GM21447 (cell line): ENCODE measurements around the gene CCDC170.
A peak's percentile ranks its signal among the peaks of the same experiment; 100 is the strongest.
"Not testable (repeated sequence)": the region's sequence is repeated elsewhere in the genome, so short reads cannot be mapped to it uniquely, and the experiment has no call there.

Source experiments
- ATAC-seq: cut with Tn5 transposase; IDR thresholded peaks from one replicate; pipeline ENCODE4 v1.9.1; 2021; ENCODE audit not compliant: unreplicated experiment

Gene CCDC170

DNA sequence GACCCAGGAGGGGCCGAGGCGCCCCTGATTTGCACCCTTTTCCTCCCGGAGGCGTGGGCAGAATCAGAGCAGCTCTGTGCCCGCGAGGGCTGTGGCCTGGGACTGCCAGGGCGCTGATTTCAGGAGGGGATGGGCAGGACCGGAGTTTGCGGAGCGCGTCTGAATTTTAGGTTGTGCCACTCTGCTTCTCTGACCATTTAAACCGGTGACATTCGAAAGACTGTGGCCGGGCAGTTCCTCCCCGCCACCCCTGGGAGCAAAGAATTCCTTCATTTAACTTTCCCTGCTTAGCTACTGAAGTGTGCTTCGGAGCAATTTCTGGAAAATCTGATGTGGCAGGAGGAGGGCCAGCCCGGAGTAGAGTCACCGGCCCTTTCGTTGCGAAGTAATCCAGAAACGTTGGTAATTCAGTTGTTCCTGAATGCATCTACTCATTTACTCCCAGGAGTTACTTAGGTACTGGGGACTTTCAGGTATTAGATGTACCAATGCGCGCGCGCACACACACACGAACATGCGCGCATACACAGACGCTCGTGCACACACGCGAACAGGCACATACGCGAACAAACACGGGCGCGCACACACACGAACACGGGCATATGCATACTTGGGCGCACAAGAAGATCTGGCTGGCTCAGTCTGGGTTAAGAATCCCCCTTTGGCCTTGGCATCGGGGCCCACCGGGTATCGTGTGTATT is 568 bp downstream of the CCDC170 start:
- no peak for ATAC-seq

DNA sequence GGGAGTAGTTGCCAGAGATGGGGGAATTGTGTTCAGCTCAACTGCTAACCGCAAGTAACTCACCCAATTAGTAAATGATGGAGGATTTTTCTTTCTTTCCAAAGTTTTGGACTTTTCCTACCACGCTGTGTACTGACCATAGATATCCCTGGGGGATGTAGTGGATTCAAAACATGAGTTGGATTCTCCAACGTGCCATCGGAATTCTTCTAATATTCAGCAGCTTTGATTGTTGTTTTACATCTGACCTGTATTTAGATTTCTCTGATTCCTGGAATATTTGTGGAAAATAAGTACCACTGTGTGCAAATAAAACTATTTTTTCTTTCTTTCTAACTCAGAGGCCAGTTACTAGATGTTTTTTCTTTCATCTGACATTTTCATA is 1.1 kb downstream of the CCDC170 start:
- no peak for ATAC-seq

DNA sequence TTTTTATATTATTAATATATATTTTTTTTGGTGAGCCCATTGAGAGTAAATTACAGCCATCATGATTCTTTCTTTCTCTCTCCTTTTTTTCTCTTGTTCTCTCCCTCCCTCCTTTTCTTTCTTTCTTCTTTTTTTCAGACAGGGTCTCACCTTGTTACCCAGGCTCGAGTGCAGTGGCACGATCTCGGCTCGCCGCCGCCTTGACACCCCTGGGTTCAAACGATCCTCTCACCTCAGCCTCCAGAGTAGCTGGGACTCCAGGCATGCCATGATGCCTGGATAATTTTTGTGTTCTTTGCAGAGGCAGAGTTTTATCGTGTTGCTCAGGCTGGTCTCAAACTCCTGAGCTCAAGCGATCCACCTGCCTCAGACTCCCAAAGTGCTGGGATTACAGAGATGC is 1.6 kb downstream of the CCDC170 start:
- no peak for ATAC-seq

DNA sequence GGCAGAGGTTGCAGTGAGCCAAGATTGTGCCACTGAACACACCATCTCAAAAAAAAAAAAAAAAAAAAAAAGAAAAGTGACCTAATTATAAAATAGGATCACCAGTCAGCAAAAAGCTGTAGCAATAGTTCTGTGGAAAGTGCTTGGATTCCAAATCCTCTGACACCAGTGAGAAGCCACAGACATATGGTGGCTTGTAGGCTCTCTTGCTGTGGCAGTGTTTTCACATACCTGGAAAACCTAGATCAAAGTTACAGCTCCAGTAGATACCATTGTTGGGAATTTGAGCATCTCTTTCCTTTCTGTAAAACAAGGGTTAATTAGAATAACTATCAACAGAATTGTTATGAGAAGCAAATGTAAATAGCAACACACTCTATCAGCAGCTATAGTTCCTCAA is 4.1 kb downstream of the CCDC170 start:
- ATAC-seq = peak; percentile 22

DNA sequence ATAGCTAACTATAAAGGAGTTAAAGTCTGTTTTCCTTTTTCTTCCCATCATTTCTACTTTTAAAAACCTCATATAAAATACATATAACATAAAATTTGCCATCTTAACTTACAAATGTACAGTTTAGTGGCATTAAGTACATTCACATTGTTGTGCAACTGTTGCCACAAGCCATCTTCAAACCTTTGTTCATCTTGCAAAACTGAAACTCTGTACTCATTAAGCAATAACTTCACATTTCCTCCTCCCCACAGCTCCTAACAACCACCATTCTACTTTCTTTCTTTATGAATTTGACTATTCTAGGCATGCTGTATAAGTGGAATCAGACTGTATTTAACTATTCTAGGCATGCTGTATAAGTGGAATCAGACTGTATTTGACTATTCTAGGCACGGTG is 4.5 kb downstream of the CCDC170 start:
- ATAC-seq = peak; percentile 60

DNA sequence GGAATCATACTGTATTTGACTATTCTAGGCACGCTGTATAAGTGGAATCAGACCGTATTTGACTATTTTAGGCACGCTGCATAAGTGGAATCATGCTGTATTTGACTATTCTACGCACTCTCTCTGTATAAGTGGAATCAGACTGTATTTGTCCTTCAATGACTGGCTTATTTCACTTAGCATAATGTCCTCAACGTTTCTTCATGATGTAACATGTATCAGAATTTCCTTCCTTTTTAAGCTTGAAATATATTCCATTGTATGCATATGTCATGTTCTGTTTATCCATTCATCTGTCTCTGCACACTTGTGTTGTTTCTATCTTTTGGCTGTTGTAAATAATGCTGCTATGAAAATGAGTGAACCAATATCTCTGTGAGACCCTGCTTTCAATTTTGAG is 5.7 kb downstream of the CCDC170 start:
- no peak for ATAC-seq

DNA sequence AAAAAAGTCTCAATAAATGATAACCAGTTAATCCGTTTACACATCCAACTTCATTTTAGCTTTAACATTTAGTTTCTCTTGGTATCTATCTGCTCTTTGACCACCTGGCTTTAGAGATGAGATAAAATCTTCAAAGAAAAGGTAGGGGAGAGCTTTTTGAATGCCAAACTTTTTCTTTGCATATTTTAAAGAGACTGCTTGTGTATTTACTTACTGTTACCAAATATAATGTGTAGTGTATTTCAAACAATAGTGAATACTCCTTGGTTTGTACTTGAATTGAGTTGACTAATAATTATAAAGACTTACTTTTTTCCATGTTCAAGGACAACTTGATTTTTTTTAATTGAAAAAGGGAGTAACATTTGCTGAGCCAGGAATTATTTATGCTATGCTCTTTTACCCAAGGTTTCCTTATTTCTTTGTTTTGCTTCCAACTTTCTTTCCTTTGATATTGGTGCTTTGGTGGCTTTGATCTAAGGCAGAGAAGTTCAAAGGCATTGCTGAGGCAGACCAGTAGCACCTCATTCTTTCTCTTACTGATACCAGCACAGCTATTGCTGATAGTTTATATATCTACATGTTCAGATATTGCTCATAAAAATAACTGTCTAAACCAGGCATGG is 7.8 kb downstream of the CCDC170 start:
- ATAC-seq = no peak

DNA sequence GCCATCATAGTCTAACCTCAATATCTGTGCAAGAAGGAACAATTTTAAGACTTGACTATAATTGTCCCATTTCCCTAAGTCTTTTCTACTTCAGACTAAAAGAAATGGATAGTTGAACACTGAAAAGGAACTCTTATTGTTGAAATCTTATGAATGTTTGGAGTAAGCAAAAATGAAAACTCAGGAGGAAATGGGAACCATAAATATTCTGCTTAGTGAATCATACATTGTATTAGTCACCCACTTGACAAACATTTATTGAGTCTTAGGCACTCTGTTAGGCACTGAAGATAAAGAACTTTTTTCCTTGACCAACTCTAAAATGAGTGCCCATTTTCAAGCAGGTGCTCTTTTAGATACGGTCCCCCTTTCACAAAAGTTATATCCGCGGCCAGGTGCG is 8.7 kb downstream of the CCDC170 start:
- no peak for ATAC-seq

DNA sequence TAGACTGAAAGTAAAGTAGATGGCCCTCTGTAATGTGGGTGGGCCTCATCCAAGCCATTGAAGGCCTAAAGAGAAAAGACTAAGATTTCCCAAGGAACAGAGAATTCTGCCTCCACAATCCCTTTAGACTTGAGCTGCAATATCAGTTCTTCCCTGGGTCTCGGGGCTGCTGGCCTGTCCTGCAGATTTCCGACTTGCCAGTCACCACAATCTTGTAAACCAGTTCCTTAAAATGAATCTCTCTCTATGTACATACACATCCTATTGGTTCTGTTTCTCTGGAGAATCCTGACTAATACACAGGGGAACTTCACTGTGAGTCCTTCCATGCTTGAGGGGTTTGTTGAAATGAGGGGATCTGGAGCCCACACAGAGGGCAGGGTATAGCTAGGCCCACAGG is 12.9 kb downstream of the CCDC170 start:
- no peak for ATAC-seq

DNA sequence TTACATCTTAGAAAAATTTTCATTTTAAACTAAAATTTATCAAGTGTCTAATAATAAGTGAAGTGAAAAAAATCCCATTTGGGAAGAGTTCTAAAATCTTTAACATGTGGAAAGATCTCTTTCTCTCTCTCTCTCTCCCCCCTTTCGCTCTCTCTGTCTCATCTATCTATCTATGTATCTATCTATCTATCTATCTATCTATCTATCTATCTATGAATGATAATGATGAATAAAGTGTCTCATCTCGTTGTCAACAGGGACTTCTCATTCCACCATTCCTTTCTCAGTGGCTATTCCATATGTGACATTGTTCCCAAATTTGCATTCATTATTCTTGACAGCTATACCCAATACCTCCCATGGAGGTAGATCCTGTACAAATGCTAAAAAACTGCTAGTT is 15.2 kb downstream of the CCDC170 start:
- no peak for ATAC-seq

DNA sequence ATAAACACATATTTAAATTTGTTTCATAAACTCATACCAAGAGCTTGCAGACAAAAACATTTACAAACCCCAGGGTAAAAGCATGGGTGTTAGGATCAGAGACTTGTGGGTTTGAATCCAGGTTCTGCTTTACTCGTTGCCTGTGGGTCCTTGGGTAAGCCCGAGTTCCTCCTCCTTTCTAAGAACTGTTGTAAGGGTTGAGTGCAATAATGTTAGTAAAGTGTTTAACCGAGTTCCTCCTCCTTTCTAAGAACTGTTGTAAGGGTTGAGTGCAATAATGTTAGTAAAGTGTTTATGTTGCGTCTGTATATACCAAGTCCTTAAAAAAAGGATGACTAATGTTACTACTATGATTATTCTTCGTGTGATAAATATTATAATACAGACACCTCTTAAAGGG is 18.7 kb downstream of the CCDC170 start:
- no peak for ATAC-seq

DNA sequence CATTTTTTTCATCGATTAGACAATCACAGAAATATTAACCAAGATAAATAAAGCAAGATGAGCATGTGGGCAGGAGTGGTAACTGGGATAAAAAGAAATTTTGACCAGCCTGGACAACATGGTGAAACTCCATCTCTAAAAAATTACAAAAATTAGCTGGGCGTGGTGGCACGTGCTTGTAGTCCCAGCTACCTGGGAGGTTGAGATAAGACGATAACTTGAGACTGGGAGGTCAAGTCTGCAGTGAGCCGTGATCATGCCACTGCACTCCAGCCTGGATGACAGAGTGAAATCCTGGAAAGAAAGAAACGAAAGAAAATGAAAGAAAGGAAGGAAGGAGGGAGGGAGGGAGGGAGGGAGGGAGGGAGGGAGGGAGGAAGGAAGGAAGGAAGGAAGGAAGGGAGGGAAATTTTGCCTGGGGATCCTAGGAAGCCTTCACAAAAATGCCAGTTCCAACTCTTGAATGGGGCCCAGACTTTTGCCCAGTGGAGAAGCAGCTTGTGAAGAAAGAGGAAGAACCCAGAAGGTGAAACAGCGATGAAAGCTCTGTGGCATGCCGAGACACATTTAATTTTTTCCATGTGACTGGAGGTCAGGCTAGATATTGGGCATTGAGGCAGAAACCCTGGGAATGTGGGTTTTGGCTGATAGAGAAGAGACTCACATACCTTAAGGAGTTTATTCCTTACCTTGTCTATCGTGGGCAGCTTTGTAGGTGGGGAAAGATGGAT is 20.3 kb downstream of the CCDC170 start:
- ATAC-seq = no peak

DNA sequence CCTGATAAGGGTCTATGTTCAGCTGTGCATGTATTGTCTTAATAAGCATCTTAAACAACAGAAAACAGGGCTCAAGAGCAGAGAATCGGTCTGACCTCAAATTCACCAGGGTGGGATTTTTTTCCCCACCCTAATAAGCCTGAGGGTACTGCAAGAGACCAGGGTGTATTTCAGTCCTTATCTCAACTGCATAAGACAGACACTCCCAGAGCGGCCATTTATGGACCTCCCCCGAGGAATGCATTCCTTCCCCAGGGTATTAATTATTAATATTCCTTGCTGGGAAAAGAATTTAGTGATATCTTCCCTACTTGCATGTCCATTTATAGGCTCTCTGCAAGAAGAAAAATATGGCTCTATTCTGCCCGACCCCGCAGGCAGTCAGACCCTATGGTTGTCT is 25.2 kb downstream of the CCDC170 start:
- not testable (repeated sequence) for ATAC-seq

DNA sequence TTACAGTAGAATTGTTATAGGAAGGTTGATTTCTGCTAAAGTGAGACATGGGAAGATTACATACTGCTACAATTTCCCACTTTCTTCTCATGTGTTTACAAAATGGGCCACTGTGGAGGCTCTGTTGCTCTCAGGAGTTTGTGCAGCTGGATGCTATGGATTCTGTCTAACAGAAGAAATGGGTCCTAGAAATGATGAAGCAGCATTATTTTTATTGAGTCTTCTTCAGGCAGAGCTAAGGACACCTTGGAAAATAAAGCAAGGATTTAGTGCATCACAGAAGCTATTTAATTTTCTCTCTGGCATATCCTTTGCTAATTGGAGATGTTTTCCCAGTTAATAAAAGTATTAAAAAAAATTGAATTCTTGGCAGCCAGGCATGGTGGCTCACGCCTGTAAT is 29.2 kb downstream of the CCDC170 start:
- no peak for ATAC-seq

DNA sequence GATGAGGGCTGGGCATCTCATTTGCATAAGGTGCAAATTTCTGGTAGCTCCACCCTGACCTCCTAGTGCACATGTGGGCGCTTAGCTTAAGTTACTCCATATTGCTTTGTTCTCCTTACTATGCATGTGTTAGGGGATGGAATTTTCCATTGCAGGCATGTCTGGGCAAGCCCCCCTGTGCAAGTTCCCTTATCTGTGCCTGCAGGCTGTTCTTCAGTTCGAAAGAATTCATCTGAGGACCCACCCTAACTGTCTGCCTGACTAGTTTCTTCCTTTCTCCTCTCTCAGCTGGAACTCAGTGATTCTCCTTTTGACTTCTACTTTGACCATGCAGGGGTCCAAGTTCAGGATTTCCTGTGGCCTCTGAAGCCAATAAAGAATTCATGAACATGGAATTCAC is 30.2 kb downstream of the CCDC170 start:
- ATAC-seq = no peak

DNA sequence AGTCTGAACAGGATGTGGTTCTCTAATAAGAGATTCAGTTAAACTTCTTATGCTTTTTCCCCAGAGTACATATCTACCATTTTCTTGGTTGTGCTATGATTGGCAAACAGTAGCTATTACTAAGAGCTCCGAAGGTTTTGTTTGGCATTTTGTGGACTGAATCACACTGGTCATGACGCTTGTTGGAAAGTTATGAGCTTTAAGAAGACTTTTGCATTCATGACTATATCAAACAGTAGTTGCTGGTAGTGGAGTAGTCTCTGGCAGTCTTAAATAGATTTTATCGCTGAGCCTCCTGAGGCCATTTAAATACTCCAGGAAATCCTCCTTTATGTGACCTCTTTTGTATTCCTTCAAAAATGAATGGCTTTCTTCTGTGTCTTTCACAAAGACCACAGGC is 40.8 kb downstream of the CCDC170 start:
- ATAC-seq = no peak

DNA sequence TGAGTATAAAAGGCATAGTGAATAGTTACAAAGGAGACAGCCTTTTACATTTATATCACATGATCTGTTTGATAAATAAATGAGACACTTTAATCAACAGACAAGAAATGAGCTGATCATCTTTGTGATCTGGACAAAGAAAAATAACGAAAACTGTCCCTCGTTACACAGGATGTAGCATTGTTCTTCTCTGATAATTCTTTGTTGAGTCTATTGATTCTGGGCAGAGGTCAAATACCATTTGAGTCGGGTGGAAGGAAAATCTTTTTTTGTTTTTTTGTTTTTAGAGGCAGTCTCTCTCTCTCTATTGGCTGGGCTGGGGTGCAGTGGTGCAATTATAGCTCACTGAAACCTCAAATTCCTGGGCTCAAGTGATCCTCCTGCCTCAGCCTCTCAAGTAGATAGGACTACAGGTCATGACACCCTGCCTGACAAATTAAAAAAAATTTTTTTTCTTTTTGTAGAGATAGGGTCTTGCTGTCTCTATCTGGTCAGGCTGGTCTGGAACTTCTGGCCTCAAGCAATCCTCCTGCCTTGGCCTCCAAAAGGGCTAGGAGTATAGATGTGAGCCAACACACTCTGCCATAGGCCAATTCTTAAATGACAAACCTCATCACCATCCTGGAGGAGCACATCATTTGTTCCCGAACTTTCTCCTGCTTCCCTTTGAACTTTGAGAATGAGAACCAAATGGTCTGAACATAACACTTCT is 41.8 kb downstream of the CCDC170 start:
- no peak for ATAC-seq

DNA sequence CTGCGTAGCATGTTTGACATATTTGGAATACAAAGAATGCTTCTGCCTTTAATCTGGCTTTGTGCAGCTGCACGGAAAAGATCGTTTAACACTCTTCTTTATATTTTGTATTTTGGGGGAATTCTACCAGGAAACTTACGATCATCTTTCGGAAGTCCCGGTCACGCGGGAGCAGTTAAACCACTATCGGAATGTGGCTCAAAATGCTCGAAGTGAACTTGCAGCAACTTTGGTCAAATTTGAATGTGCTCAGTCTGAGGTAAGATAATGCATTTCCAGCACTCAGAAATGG is 42.3 kb downstream of the CCDC170 start:
- no peak for ATAC-seq

DNA sequence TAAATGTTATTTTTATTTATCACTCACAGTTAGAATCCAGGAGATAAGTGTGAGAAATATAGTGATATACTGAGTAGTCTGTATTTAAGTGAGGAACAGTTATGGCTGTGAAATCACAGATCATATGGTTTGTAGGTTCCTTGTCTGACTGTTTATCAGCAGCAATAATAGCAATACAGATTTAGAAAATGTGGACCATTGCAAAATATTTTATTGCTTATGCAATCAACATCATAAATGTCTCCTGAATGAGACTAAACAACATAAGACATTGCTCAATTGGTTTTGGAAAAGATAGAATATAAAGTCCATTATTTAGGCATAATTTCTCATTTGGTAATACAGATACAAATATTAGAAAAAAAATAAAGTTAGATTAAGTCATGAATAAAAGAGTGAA is 43.7 kb downstream of the CCDC170 start:
- no peak for ATAC-seq

DNA sequence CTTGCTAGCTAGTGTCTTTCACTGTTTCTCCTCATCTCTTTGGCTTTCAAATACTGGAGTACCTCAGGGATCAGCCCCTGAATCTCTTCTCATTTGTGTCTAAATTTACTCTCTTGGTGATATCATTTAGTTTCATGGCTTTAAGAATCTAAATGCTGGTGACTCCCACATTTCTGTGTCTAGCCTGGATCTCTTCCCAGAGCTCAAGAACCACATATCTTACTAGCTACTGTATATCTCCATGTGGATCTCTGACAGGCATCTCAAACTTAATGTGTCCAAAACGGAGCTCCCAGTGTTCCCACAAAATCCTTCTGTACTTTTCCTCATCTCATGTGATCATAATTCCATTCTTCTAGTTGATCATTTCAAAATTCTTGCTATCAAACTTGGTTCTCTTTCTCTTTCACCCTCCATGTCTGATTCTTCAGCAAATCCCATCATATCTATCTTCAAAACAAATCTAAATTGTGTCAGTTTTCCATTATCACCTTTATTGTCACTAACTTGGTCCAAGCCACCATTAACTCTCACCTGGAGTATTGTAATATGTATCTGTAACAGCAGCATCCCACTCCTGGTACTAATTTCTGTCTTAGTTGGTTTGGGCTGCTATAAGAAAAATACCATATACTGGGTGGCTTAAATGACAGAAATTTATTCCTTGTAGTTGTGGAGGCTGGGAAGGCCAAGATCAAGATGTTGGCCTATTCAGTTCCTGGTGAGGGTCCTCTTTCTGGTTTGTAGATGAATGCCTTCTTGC is 45.9 kb downstream of the CCDC170 start:
- ATAC-seq = no peak

DNA sequence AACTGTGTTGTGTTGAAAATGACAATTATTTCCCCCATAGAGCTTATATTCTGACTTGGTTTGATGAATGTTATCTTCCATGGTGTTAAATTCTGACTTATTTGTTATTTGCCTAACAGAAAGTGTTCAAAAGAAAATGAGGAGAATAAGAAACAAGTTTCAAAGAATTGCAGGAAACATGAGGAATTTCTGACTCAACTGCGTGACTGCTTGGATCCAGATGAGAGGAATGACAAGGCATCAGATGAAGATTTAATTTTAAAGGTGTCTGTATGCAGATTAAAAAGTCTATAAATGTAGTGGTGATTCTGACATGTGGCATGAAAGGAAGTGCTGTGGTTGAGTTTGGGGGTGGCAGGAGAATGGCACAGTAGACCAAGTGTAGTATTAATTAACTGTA is 50.6 kb downstream of the CCDC170 start:
- no peak for ATAC-seq
